HepG2 (cell line): Measurements from ENCODE around the gene GPR68. TPM values are rescaled to one million over a fixed set of nuclear protein-coding genes. Genes with fewer than 3 reads are reported as not detected.

ENCODE experiments used
- ATAC-seq: fragments of 200-7000 bp; cut with Tn5 transposase; 3 replicates; pipeline ENCODE4 v1.9.1; 2020; ENCODE audit warnings: mild to moderate bottlenecking, moderate library complexity
- BruUV-seq: library from RNA; stranded (reverse); fragments of 400-500 nt; replicated peaks from 2 replicates; lab custom pipeline; 2021; lab: Mats Ljungman, UMichigan
- CTCF ChIA-PET: fragments of 300-600 bp; formaldehyde crosslinking; extraction: SDS; loops from one replicate; lab custom pipeline; 2021; ENCODE audit warnings: low total read pairs, inconsistent platforms, low intra/inter-chr PET ratio; lab: Yijun Ruan, JAX
- POLR2A ChIA-PET: fragments of 350-600 bp; sonication (Branson Sonifier 250); formaldehyde crosslinking; loops from one replicate; lab custom pipeline; 2020; ENCODE audit warnings: antibody characterized with exemption, inconsistent platforms; lab: Yijun Ruan, JAX
- DNase-seq: peaks from one replicate; pipeline ENCODE4 v3.0.0-alpha.2; 2015; ENCODE audit warnings: low spot score
- FAIRE-seq: peaks from 3 replicates; lab custom pipeline; 2011; peaks lifted over from hg19 to GRCh38; lab: Jason Lieb, UNC
- H2AFZ ChIP-seq: one replicate; pipeline ENCODE4 v1.6.1; 2011; ENCODE audit warnings: low read length, inconsistent platforms
- H3K27ac ChIP-seq: fragments of 300-600 bp; 3 replicates; pipeline ENCODE4 v1.8.0; 2011; ENCODE audit warnings: mixed run types, mild to moderate bottlenecking, mixed read lengths, low read length, inconsistent platforms; ENCODE audit not compliant: insufficient read depth; ENCODE audit errors: extremely low read length
- H3K27me3 ChIP-seq, 2 experiments: fragments of 200-600 bp in 1 of 2; 2 replicates in 1 of 2; 3 replicates in 1 of 2; pipeline versions ENCODE4 v1.6.0 to v1.8.0; 2011; ENCODE audit warnings: low read length in 2 of 2, mild to moderate bottlenecking in 2 of 2, moderate library complexity in 2 of 2, inconsistent platforms in 1 of 2; ENCODE audit not compliant: insufficient read depth in 2 of 2, control insufficient read depth in 1 of 2
- H3K36me3 ChIP-seq, 2 experiments: fragments of 200-600 bp in 1 of 2; replicated peaks in 1 of 2; 2 replicates in 1 of 2; 3 replicates in 1 of 2; pipeline versions ENCODE4 v1.5.1 to v1.8.0; 2011; ENCODE audit warnings: low read length in 2 of 2, inconsistent platforms in 1 of 2; ENCODE audit not compliant: insufficient read depth in 2 of 2, control insufficient read depth in 1 of 2
- H3K4me1 ChIP-seq: 2 replicates; pipeline ENCODE4 v1.5.1; 2012; ENCODE audit warnings: low read length, inconsistent platforms; ENCODE audit not compliant: insufficient read depth
- H3K4me2 ChIP-seq: 2 replicates; pipeline ENCODE4 v1.6.0; 2011; ENCODE audit warnings: low read depth, low read length, inconsistent platforms
- H3K4me3 ChIP-seq, 3 experiments: fragments of 200-600 bp in 1 of 3; sonication (generic), shearing (Covaris generic) in 1 of 3; replicated peaks in 1 of 3; 2 replicates each; pipeline ENCODE4 v1.5.1; 2011 to 2016; ENCODE audit warnings: low read length in 3 of 3, inconsistent platforms in 2 of 3, low read depth in 2 of 3, mild to moderate bottlenecking in 2 of 3, control low read depth in 1 of 3, mixed read lengths in 1 of 3; ENCODE audit not compliant: insufficient read depth in 1 of 3
- H3K79me2 ChIP-seq: one replicate; pipeline ENCODE4 v1.6.1; 2011; ENCODE audit warnings: low read length, inconsistent platforms; ENCODE audit not compliant: insufficient read depth
- H3K9ac ChIP-seq: 2 replicates; pipeline ENCODE4 v1.6.0; 2011; ENCODE audit warnings: mild to moderate bottlenecking, low read depth, low read length, inconsistent platforms; ENCODE audit not compliant: insufficient read depth
- H3K9me3 ChIP-seq: 2 replicates; pipeline ENCODE4 v1.5.1; 2012; ENCODE audit warnings: mild to moderate bottlenecking, low read length
- H4K20me1 ChIP-seq: 2 replicates; pipeline ENCODE4 v1.6.0; 2011; ENCODE audit warnings: inconsistent platforms, mild to moderate bottlenecking, low read length, moderate library complexity; ENCODE audit not compliant: insufficient read depth
- ADNP ChIP-seq: sonication (generic); formaldehyde crosslinking; IDR thresholded peaks from 2 replicates; pipeline ENCODE4 v1.4.0; 2020; ENCODE audit warnings: missing genetic modification reagents
- ATF7 ChIP-seq, 2 experiments: fragments of 450-650 bp in 1 of 2; sonication (generic) in 1 of 2; formaldehyde crosslinking in 1 of 2; IDR thresholded peaks; 2 replicates each; pipeline versions ENCODE4 v1.4.0 to v1.6.1; 2016 to 2020; ENCODE audit warnings: antibody characterized with exemption in 1 of 2, mild to moderate bottlenecking in 1 of 2, missing genetic modification reagents in 1 of 2
- CBFB ChIP-seq: sonication (generic); formaldehyde crosslinking; IDR thresholded peaks from 2 replicates; pipeline ENCODE4 v1.4.0; 2020; ENCODE audit warnings: missing genetic modification reagents
- KLF15 ChIP-seq: sonication (generic); formaldehyde crosslinking; IDR thresholded peaks from 2 replicates; pipeline ENCODE4 v1.8.1; 2023; ENCODE audit warnings: borderline replicate concordance, mild to moderate bottlenecking, inconsistent platforms, missing genetic modification reagents, mixed read lengths
- MEIS2 ChIP-seq: sonication (generic); formaldehyde crosslinking; IDR thresholded peaks from 2 replicates; pipeline ENCODE4 v1.9.0; 2021; ENCODE audit warnings: mild to moderate bottlenecking, missing genetic modification reagents
- NONO ChIP-seq, 2 experiments: fragments of 450-650 bp in 1 of 2; sonication (generic) in 1 of 2; formaldehyde crosslinking in 1 of 2; IDR thresholded peaks in 1 of 2; conservative IDR thresholded peaks in 1 of 2; 2 replicates each; pipeline versions ENCODE4 v1.6.1 to v1.8.0; 2017 to 2022; ENCODE audit warnings: mild to moderate bottlenecking in 1 of 2, missing genetic modification reagents in 1 of 2, moderate library complexity in 1 of 2
- SMYD3 ChIP-seq: sonication (generic); formaldehyde crosslinking; IDR thresholded peaks from 2 replicates; pipeline ENCODE4 v1.8.1; 2023; ENCODE audit warnings: mild to moderate bottlenecking, missing genetic modification reagents
- ZBTB21 ChIP-seq: sonication (generic); formaldehyde crosslinking; IDR thresholded peaks from 2 replicates; pipeline ENCODE4 v1.4.0; 2020; ENCODE audit warnings: missing genetic modification reagents
- ZNF335 ChIP-seq: sonication (generic); formaldehyde crosslinking; IDR thresholded peaks from 2 replicates; pipeline ENCODE4 v1.4.0; 2020; ENCODE audit warnings: missing genetic modification reagents
- ZNF44 ChIP-seq: sonication (generic); formaldehyde crosslinking; IDR thresholded peaks from 2 replicates; pipeline ENCODE4 v1.5.1; 2020; ENCODE audit warnings: mild to moderate bottlenecking, missing genetic modification reagents
- ZNF562 ChIP-seq: sonication (generic); formaldehyde crosslinking; IDR thresholded peaks from 2 replicates; pipeline ENCODE4 v1.8.0; 2022; ENCODE audit warnings: missing genetic modification reagents, borderline replicate concordance
- WGBS: methylation state at CpG from one replicate; pipeline ENCODE4 v1.1.6; 2017; ENCODE audit warnings: low lambda C conversion rate; 5-methylcytosine and 5-hydroxymethylcytosine counted together
- in situ Hi-C: cut with HindIII; loops from 2 replicates; pipeline ENCODE4 v1.10.0; 2017; ENCODE audit warnings: low pct_unique_long_range_greater_than_20kb; ENCODE audit not compliant: extremely low pct_ligation_motif_present
- intact Hi-C: fragments of 100-400 bp; cut with micrococcal nuclease; formaldehyde crosslinking; loops from one replicate; pipeline ENCODE4 v1.10.0; 2022; ENCODE audit not compliant: unreplicated experiment
- polyA plus RNA-seq, 8 experiments: library from polyadenylated mRNA; depleted of rRNA in 3 of 8; stranded (reverse) in 7 of 8; unstranded in 1 of 8; fragments of >200 nt; fragmentation: Illumina TruSeq in 4 of 8; extraction: Trizol in 4 of 8; gene quantifications; 2 replicates each; pipeline versions ENCODE4 v1.2.1 to v1.2.3, GENCODE V29; 2011 to 2016; ENCODE audit warnings: low read depth in 4 of 8, missing spikeins in 1 of 8, mixed read lengths in 1 of 8; ENCODE audit not compliant: insufficient read depth in 1 of 8
- total RNA-seq, 5 experiments: library from RNA; depleted of rRNA; stranded (reverse); fragments of >200 nt; fragmentation: Illumina TruSeq; extraction: Trizol; gene quantifications; 2 replicates each; pipeline ENCODE4 v1.2.3, GENCODE V29; 2016; ENCODE audit warnings: low read depth in 1 of 5
- TF ChIP-seq, protein P1 (sequence below): sonication (generic); formaldehyde crosslinking; conservative IDR thresholded peaks from 2 replicates; pipeline ENCODE4 v1.4.0; 2020; ENCODE audit warnings: missing genetic modification reagents
- TF ChIP-seq, protein P2 (sequence below): sonication (generic); formaldehyde crosslinking; IDR thresholded peaks from 2 replicates; pipeline ENCODE4 v1.5.1; 2020; ENCODE audit warnings: mild to moderate bottlenecking, missing genetic modification reagents, moderate library complexity
- TF ChIP-seq, protein P3 (sequence below): sonication (generic); formaldehyde crosslinking; IDR thresholded peaks from 2 replicates; pipeline ENCODE4 v1.5.0; 2020; ENCODE audit warnings: missing genetic modification reagents, mild to moderate bottlenecking, borderline replicate concordance
- TF ChIP-seq, protein P4 (sequence below): fragments of 450-650 bp; IDR thresholded peaks from 2 replicates; pipeline ENCODE4 v1.6.1; 2017; ENCODE audit warnings: mild to moderate bottlenecking

The GPR68 gene
- total and polyA plus RNA-seq, 2 of the 13 experiments (the other 11 are each of a cell fraction or from before 2014, with no cell fraction given) = not detected

DNA sequence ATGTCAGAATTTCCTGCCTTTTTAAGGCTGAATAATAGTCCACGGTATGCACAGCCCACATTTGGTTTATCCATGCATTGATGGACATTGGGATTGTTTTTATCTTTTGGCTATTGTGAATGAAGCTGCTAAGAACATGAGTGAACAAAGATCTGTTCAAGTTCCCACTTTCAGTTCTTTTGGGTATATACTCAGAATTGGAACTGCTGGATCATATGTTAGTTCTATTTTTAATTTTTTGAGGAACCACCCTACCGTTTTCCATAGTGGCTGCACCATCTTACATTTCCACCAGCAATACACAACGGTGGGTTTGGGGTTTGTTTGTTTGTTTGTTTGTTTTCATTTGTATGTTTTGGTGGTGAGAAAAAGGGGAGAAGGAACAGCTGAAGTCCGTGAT, 6.4 kb downstream of the GPR68 start (continued):
- TF ChIP-seq CBFB (CRISPR knock-in tag) (no peak), MEIS2 (CRISPR knock-in tag) (no peak), SMYD3 (CRISPR knock-in tag) (no peak)
- TF ChIP-seq, protein P1, sequence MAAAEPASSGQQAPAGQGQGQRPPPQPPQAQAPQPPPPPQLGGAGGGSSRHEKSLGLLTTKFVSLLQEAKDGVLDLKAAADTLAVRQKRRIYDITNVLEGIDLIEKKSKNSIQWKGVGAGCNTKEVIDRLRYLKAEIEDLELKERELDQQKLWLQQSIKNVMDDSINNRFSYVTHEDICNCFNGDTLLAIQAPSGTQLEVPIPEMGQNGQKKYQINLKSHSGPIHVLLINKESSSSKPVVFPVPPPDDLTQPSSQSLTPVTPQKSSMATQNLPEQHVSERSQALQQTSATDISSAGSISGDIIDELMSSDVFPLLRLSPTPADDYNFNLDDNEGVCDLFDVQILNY (CRISPR knock-in tag) = no peak
- TF ChIP-seq, protein P2, sequence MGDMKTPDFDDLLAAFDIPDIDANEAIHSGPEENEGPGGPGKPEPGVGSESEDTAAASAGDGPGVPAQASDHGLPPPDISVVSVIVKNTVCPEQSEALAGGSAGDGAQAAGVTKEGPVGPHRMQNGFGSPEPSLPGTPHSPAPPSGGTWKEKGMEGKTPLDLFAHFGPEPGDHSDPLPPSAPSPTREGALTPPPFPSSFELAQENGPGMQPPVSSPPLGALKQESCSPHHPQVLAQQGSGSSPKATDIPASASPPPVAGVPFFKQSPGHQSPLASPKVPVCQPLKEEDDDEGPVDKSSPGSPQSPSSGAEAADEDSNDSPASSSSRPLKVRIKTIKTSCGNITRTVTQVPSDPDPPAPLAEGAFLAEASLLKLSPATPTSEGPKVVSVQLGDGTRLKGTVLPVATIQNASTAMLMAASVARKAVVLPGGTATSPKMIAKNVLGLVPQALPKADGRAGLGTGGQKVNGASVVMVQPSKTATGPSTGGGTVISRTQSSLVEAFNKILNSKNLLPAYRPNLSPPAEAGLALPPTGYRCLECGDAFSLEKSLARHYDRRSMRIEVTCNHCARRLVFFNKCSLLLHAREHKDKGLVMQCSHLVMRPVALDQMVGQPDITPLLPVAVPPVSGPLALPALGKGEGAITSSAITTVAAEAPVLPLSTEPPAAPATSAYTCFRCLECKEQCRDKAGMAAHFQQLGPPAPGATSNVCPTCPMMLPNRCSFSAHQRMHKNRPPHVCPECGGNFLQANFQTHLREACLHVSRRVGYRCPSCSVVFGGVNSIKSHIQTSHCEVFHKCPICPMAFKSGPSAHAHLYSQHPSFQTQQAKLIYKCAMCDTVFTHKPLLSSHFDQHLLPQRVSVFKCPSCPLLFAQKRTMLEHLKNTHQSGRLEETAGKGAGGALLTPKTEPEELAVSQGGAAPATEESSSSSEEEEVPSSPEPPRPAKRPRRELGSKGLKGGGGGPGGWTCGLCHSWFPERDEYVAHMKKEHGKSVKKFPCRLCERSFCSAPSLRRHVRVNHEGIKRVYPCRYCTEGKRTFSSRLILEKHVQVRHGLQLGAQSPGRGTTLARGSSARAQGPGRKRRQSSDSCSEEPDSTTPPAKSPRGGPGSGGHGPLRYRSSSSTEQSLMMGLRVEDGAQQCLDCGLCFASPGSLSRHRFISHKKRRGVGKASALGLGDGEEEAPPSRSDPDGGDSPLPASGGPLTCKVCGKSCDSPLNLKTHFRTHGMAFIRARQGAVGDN (CRISPR knock-in tag) = no peak
- TF ChIP-seq, protein P3, sequence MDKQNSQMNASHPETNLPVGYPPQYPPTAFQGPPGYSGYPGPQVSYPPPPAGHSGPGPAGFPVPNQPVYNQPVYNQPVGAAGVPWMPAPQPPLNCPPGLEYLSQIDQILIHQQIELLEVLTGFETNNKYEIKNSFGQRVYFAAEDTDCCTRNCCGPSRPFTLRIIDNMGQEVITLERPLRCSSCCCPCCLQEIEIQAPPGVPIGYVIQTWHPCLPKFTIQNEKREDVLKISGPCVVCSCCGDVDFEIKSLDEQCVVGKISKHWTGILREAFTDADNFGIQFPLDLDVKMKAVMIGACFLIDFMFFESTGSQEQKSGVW (CRISPR knock-in tag) = no peak

DNA sequence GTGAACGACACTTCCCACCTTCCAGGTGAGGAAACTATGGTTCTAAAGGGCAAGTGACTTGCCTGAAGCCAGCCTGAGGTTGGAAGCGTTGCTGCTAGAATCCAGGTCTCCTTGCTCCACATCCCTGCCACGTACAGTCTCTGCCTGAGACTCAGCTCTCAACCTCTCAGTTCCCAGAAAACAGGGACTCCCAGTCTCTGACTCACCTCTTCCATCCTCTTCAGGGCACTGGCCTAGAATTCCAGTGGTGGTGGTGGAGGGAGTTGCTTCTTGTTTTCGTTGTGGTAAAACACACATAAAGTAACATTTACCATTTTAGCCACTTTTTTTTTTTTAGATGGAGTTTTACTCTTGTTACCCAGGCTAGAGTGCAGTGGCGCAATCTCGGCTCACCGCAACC, 7.3 kb downstream of the GPR68 start:
- no peak overlapping the region for H3K4me3 ChIP-seq
- WGBS = 76% methylated on average over 7 of the region's 7 CpGs
- no peaks in the 10 kb centered on the region for H3K79me2 ChIP-seq
- FAIRE-seq = no peak
- H3K36me3 ChIP-seq = no peaks in the 10 kb centered on the region
- ATAC-seq = no peak
- no peaks in the 10 kb centered on the region for H4K20me1 ChIP-seq
- ChIA-PET POLR2A (no interaction called here), CTCF (no interaction called here)
- BruUV-seq = no TSS peak
- H3K4me2 ChIP-seq = no peak overlapping the region
- H3K27ac ChIP-seq = no peak overlapping the region
- intact Hi-C loops (no loop called here), in situ Hi-C loops (no loop called here)
- no peak overlapping the region for H3K9ac ChIP-seq
- peaks cover 10% of the 10 kb centered on the region for H3K4me1 ChIP-seq
- no peak for TF ChIP-seq ZNF562 (CRISPR knock-in tag)
- no peak for TF ChIP-seq NONO (IDR thresholded peaks at IDR 0.05)
- TF ChIP-seq NONO (CRISPR knock-in tag; conservative IDR thresholded peaks at IDR 0.05) = no peak
- no peak for TF ChIP-seq ZBTB21
- TF ChIP-seq ADNP (CRISPR knock-in tag) = no peak
- no peak for TF ChIP-seq ZNF44
- no peak for TF ChIP-seq ATF7 (IDR thresholded peaks at IDR 0.05)
- no peak for TF ChIP-seq ATF7 (CRISPR knock-in tag; IDR thresholded peaks at IDR 0.05)
- TF ChIP-seq ZNF335 (CRISPR knock-in tag) = no peak
- TF ChIP-seq, protein P4, sequence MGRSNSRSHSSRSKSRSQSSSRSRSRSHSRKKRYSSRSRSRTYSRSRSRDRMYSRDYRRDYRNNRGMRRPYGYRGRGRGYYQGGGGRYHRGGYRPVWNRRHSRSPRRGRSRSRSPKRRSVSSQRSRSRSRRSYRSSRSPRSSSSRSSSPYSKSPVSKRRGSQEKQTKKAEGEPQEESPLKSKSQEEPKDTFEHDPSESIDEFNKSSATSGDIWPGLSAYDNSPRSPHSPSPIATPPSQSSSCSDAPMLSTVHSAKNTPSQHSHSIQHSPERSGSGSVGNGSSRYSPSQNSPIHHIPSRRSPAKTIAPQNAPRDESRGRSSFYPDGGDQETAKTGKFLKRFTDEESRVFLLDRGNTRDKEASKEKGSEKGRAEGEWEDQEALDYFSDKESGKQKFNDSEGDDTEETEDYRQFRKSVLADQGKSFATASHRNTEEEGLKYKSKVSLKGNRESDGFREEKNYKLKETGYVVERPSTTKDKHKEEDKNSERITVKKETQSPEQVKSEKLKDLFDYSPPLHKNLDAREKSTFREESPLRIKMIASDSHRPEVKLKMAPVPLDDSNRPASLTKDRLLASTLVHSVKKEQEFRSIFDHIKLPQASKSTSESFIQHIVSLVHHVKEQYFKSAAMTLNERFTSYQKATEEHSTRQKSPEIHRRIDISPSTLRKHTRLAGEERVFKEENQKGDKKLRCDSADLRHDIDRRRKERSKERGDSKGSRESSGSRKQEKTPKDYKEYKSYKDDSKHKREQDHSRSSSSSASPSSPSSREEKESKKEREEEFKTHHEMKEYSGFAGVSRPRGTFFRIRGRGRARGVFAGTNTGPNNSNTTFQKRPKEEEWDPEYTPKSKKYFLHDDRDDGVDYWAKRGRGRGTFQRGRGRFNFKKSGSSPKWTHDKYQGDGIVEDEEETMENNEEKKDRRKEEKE = no peak
- TF ChIP-seq KLF15 (CRISPR knock-in tag) = no peak
- H2AFZ ChIP-seq = no peak overlapping the region
- H3K9me3 ChIP-seq = no peaks in the 10 kb centered on the region
- no peak for DNase-seq
- H3K27me3 ChIP-seq = peaks cover 1 to 6% of the 10 kb centered on the region in 2 experiments; a peak in 2 of 5 replicates
